NOMO-1 treated with DMSO at 0.1 percent for 48 hours (cell line): Measurements from ENCODE around the gene FTO.

Source experiments
- DNase-seq: peaks from one replicate; lab custom pipeline; 2025; ENCODE audit not compliant: unreplicated experiment; lab: John Stamatoyannopoulos, UW

FTO gene

GRCh38 chr16:53708490-53708889 is 4.5 kb downstream of the FTO start:
- DNase-seq = no peak

- no peak for DNase-seq
Observed at GRCh38 chr16:53711390-53711789, 7.4 kb downstream of the FTO start.

- DNase-seq = no peak
Observed at GRCh38 chr16:53712065-53712464, 8.1 kb downstream of the FTO start.

- DNase-seq = no peak
Observed at GRCh38 chr16:53713403-53714204, 9.6 kb downstream of the FTO start.

GRCh38 chr16:53714205-53715022 is 10.5 kb downstream of the FTO start:
- DNase-seq = no peak

- DNase-seq = no peak
Observed at GRCh38 chr16:53715023-53715384, 11.0 kb downstream of the FTO start.

GRCh38 chr16:53717577-53717976 is 13.6 kb downstream of the FTO start:
- DNase-seq = no peak

GRCh38 chr16:53721017-53721416 is 17.1 kb downstream of the FTO start:
- DNase-seq = no peak

GRCh38 chr16:53726625-53727024 is 22.7 kb downstream of the FTO start:
- no peak for DNase-seq

- DNase-seq = no peak
Observed at GRCh38 chr16:53730693-53731092, 26.7 kb downstream of the FTO start.

GRCh38 chr16:53732296-53732929 is 28.5 kb downstream of the FTO start:
- DNase-seq = no peak

GRCh38 chr16:53734908-53735307 is 31.0 kb downstream of the FTO start:
- no peak for DNase-seq

GRCh38 chr16:53736297-53736696 is 32.3 kb downstream of the FTO start:
- DNase-seq = no peak

- DNase-seq = no peak
Observed at GRCh38 chr16:53737552-53737951, 33.6 kb downstream of the FTO start.

- DNase-seq = no peak
Observed at GRCh38 chr16:53740476-53740875, 36.5 kb downstream of the FTO start.

- no peak for DNase-seq
Observed at GRCh38 chr16:53740933-53741531, 37.1 kb downstream of the FTO start.

GRCh38 chr16:53741546-53741945 is 37.6 kb downstream of the FTO start:
- no peak for DNase-seq

- peak; percentile 25 for DNase-seq
Observed at GRCh38 chr16:53743149-53743566, 39.2 kb downstream of the FTO start.

GRCh38 chr16:53744449-53744848 is 40.5 kb downstream of the FTO start:
- DNase-seq = peak; percentile 40

GRCh38 chr16:53745086-53745485 is 41.1 kb downstream of the FTO start:
- no peak for DNase-seq

GRCh38 chr16:53745753-53746266 is 41.9 kb downstream of the FTO start:
- DNase-seq = no peak
